Measurements from ENCODE around the gene SECISBP2L. TPM values are rescaled to one million over a fixed set of nuclear protein-coding genes. Genes with fewer than 3 reads are reported as not detected.
A peak's percentile ranks its signal among the peaks of the same experiment; 100 is the strongest.
"Not testable (repeated sequence)": the region's sequence is repeated elsewhere in the genome, so short reads cannot be mapped to it uniquely, and the experiment has no call there.

Gene SECISBP2L
- total RNA-seq, 1 donor from 2014 or later, result 50.5 TPM

DNA sequence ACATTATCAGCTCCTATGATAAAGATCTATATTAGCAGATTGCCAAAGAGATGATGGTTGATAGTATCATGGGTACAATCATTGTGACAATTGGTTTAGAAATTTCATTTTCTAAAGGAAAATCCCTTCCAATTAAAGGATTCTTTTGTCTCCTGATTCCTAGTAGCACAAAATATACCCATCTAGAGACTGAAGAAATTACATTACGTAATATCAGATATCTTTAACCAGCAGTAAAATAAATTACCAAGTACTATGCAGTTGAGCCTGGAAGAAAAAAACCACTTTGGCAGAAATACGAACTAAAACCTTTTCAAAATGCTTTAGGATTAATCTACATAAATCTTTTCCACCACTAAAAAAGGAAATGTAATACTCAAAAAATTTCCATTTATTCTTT is 46.9 kb downstream of the SECISBP2L start:
- DNase-seq, result no peak

DNA sequence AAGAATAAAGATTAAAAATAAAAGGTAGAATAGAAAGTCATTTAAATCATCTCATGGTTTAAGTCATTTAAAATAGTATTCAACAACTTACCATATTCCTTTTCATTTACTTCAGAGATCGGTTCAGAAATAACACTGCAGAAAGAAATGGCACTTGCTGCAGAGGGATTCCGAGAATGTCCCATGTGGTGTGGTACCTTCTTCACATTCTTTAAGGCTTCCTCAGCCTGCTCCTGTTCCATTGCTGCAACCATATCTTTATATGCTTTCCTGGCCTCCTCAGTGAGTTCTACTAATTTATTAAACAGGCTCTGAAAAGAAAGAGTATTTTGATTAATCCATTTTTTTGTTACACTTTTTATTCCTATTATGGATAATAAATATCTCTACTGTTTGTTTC is 50.0 kb downstream of the SECISBP2L start:
- no peak for DNase-seq

DNA sequence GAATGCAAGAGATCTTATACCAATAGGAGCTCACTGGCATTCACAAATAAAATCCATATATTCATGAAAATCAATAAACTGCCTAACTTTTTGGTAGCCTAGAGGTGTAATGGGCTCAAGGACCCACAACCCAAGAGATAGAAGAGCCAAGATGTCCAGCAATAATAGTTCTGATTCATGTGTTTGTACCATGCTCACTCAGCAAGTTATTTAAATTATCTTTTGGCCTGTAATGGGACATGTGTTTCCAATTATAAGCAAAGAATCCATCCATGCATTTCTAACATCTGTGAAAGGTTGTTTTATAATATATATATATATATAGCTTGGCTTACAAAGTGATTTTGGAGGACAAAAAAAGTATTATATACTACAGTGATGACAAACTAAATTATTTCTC is 52.9 kb downstream of the SECISBP2L start:
- DNase-seq, result peak; percentile 41

DNA sequence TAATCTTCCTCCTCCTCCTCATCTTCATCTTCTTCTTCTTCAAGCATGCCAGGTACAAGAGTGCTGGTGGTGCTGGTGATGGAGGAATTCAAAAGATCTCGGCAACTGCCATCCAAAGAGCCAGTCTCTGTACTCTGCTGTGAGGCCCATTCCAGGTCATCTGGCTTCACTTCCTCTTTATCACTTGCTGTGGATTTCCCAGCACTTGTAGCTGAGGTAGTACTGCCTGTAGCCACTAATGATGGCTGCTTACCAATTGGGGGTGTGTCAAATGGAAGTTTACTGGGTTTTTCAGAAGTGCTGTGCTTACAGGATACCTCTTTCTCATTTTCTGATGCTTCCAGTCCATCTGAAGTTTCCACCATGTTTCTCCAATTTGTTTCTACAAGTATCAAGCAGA is 53.7 kb downstream of the SECISBP2L start:
- no peak for DNase-seq

- DNase-seq, result no peak
Measured at GRCh38 chr15:48992096-48992495, 54.1 kb downstream of the SECISBP2L start.

- DNase-seq, result no peak
Measured at GRCh38 chr15:48989170-48989569, 57.1 kb downstream of the SECISBP2L start.

DNA sequence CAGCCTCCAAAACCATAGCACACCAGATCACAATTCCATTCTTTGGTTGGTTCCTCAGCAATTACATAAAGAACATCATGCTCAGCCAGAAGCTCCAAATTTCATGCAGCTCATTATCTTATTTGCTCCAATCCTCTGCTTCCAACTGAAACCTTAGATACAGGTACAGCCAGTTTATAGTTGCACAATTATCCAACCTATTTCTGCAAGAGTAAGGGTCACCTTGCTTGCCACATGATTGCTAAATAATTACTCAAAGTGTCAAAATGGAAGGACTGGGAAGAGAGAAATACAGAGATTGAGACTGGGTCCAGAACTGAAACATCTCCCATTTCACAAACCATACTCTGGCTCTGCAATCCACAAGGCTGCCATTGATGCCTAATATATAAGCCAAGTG is 59.1 kb downstream of the SECISBP2L start:
- no peak for DNase-seq

DNA sequence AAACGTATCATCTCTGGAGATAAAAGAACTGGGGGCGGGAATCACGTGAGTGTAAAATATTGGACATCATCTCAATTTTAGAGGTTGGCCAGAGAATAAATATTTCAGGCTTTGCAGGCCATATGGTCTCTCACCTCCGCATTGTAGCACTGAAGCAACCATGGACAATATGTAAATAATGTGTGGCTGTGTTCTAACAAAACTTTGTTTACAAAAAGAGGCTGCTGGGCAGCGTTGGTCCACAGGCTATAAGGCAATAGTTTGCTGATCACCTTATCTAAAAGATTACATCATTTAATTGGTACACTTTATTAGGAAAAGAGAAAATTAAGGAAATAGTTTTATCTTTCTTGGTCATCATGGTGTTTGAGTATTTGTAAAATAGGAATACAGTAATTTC is 60.0 kb downstream of the SECISBP2L start:
- DNase-seq, result no peak

DNA sequence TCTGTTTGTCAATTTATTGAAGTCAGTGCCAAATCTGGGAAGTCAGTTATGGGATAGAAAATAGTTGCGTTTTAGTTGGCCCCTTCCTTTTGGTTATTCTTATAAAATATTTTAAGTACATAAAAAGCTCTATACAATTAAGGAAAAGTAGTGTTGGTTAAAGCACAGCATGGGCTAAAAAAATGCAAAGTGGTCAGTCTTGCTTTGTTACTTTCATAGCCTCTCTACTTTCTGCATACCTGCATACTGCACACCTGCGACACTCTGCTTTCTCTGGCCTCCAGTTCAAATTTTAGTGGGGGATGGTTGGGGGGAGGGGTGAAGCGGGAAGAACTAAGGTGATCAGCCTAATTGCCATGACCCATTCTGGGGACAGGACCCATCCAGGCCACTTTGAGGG is 60.7 kb downstream of the SECISBP2L start:
- DNase-seq, result no peak

GRCh38 chr15:48984811-48985352 is 61.4 kb downstream of the SECISBP2L start:
- DNase-seq, result peak; percentile 30

DNA sequence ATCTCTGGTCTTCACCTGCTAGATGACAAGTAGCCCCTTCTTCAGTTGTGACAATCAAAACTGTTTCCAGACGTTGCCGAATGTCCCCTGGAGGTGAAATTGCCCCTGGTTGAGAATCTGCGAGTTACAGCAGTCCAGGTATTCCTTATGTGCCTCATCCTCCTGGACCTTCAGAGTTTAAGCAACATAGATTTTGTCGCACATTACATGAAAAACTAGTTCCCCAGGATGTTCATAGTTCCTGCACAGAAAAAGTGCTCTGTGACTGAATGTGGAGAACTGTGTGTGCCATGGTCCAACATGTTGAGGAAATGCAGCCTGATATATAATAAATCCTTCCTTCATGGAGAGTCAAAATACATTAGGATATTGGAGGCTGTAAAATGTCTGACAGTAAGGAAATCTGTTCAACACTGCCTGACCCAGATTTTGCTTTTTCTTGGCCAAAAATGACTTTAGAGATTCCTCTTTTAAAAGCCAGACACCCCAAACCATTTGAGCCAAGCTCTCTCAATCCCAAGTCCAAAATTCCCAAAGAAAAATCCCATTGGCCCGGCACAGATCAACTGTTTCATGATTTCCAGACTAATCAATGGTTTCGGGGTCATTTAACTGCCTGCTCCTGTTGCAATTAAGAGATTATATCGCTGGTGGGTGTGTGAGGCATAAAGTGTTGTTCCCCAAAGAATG is 62.1 kb downstream of the SECISBP2L start:
- no peak for DNase-seq

GRCh38 chr15:48983300-48983699 is 62.9 kb downstream of the SECISBP2L start:
- no peak for DNase-seq

GRCh38 chr15:48981941-48982340 is 64.3 kb downstream of the SECISBP2L start:
- DNase-seq, result no peak

DNA sequence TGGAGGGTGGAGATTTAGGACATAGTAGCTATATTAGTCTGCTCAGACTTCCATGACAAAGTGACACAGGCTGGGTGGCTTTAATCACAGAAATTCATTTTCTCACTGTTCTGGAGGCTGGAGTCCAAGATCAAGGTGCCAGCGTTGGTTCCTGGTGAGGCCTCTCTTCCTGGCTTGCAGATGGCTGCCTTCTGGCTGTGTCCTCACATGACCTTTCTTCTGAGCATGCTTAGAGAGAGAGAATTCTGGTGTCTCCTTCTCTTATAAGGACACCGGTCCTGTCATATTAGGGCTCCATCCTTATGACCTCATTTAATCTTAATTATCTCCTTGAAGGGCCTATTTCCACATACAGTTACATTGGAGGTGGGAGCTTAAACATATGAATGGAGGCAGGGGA is 67.6 kb downstream of the SECISBP2L start:
- DNase-seq, result no peak

- no peak for DNase-seq
Measured at GRCh38 chr15:48976444-48977088, 69.7 kb downstream of the SECISBP2L start.

DNA sequence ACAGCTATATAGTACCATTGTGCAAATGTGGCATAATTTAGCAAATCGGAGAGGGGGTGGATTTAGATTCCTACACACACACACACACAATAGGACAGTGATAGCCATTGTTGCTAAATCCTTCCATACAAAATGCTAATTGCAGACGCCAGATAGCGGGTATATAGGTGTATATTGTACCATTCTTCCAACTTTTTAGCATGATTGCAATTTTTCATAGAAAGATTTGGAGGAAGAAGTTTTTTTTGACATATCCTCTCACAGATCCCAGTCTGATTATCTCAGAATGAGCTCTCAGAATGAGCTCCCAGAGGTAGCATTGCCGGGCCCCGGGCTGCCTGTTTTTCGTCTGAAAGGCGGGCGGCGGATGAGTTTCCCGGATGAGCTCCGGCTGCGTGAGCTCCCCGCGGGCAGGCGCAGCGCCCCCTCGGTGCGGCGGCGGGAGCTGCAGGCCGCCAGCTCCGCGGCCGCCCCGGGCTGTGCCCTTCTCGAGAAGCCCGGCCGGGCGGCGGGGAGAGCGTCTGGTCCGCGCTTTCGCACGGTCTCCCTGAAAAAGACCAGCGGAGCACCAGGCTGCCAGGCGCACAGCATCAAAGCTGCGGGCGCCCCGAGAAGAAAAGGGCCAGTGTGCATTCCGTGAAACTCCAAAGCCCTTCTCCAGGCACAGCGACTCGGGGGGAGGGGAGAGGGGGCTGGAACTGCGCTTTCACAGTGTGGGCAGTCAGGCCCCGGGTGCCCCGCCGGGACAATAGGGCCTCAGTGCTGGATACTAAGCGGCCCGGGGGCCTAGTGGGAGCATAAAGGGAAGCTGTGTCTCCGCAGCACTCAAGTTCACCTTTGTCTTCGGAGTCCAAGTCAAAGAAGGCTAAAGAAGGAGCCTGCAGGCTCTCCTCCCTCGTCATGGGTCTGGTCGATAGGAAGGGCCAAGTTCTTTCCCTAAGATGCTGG is 70.5 kb downstream of the SECISBP2L start:
- DNase-seq, result peak; percentile 92

DNA sequence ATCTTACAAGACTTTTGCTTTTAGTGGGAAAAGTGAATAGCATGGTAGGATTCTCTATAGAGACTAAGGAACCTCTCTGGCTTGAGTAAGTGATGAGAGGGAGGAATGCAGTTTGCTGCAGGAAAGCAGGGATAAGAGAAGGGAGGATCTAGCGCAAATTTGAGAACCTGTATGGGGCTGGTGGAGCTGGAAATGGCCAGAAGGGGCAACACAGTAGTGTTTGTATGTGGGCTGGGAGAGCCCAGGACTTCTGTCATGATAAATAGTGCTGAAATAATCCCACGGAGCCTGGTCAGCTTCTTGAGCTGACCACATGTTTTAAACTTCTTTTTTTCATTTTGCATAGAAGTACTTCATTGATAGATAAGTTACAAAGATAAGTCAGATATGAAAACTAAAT is 71.4 kb downstream of the SECISBP2L start:
- peak; percentile 25 for DNase-seq

- no peak for DNase-seq
Measured at GRCh38 chr15:48972750-48973503, 73.3 kb downstream of the SECISBP2L start.

DNA sequence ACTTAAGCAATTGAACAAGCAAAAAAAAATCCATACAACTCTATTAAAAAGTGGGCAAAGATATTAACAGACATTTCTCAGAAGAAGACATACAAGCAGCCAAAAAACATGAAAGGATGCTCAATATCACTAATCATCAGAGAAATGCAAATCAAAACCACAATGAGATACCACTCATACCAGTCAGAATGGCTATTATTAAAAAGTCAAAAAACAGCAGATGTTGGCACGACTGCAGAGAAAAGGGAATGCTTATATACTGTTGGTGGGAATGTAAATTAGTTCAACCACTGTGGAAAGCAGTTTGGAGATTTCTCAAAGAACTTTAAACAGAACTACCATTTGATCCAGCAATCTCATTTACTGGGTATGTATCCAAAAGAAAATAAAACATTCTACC is 75.3 kb downstream of the SECISBP2L start:
- DNase-seq, result not testable (repeated sequence)

DNA sequence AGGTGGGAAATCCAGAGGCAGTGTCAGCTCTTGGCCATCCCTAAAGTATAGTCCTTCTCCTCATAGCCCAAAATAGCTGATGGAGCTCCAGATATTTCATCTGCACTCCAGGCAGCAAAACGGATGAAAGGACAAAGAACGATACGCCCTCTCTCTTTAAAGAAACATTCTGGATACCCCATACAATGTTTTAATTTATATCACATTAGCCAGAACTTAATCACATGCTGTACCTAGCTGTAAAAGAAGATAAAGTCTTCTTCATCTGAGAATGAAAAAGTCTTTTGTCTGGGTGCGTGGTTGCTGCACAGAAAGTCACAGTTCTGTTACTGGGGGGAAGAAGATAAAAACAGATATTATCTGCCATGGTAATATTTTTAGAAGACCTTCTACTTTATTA is 78.2 kb downstream of the SECISBP2L start:
- no peak for DNase-seq

DNA sequence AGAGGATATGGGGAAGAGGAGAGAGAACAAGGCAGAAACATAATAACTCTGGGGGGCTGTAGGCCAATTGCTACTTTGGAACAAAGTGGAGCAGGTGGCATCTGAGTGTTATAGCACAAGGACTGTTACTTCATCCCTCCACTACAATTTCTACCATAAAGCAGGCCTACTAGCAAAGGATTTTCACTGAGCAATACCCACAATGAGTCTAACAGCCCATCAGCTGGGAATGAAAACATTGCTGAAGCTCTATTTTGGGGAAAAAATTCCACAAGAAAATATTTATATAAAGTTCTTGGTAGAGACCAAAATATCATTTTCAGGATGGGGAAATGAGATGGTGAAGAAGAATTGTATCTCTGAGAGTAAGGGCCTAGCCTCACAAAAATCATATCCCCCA is 78.9 kb downstream of the SECISBP2L start:
- DNase-seq, result no peak

Measured in tongue (tissue), 2 donors.